GM23248 (cell line): ENCODE results near the gene RPS6KA4. TPM values are rescaled to one million over a fixed set of nuclear protein-coding genes. Genes with fewer than 3 reads are reported as not detected.

Experiments
- DNase-seq: peaks from one replicate; pipeline ENCODE4 v3.0.0-alpha.2; 2015
- H2AFZ ChIP-seq: fragments of 200-600 bp; sonication (generic); 2 replicates; pipeline ENCODE4 v1.6.1; 2016; ENCODE audit warnings: antibody characterized with exemption
- H3F3A ChIP-seq: fragments of 200-600 bp; sonication (generic); 2 replicates; pipeline ENCODE4 v1.6.1; 2016; ENCODE audit warnings: mild to moderate bottlenecking, antibody characterized with exemption, mixed run types; ENCODE audit not compliant: insufficient read depth
- H3K27ac ChIP-seq: fragments of 200-600 bp; sonication (generic); 2 replicates; pipeline ENCODE4 v1.5.1; 2016; ENCODE audit warnings: mild to moderate bottlenecking
- H3K27me3 ChIP-seq: fragments of 200-600 bp; sonication (generic); replicated peaks from 2 replicates; pipeline ENCODE4 v1.6.1; 2016; ENCODE audit warnings: mild to moderate bottlenecking; ENCODE audit not compliant: insufficient read depth
- H3K36me3 ChIP-seq: fragments of 200-600 bp; sonication (generic); 2 replicates; pipeline ENCODE4 v1.6.1; 2016; ENCODE audit warnings: low read depth, mild to moderate bottlenecking
- H3K4me1 ChIP-seq: fragments of 200-600 bp; sonication (generic); 2 replicates; pipeline ENCODE4 v1.6.1; 2016; ENCODE audit warnings: mild to moderate bottlenecking; ENCODE audit not compliant: insufficient read depth
- H3K4me2 ChIP-seq: fragments of 200-600 bp; sonication (generic); one replicate; pipeline ENCODE4 v1.6.1; 2016; ENCODE audit warnings: mild to moderate bottlenecking; ENCODE audit not compliant: unreplicated experiment
- H3K4me3 ChIP-seq: fragments of 200-600 bp; sonication (generic); 2 replicates; pipeline ENCODE4 v1.5.1; 2016; ENCODE audit warnings: mild to moderate bottlenecking
- H3K79me2 ChIP-seq: fragments of 200-600 bp; sonication (generic); 2 replicates; pipeline ENCODE4 v1.6.1; 2016; ENCODE audit warnings: mild to moderate bottlenecking; ENCODE audit not compliant: insufficient read depth
- H3K9ac ChIP-seq: fragments of 200-600 bp; sonication (generic); 2 replicates; pipeline ENCODE4 v1.6.1; 2016; ENCODE audit warnings: mild to moderate bottlenecking
- H3K9me2 ChIP-seq: fragments of 200-600 bp; sonication (generic); 2 replicates; pipeline ENCODE4 v1.6.1; 2016; ENCODE audit warnings: mixed run types, mild to moderate bottlenecking, moderate library complexity; ENCODE audit not compliant: insufficient read depth
- H3K9me3 ChIP-seq: fragments of 200-600 bp; sonication (generic); one replicate; pipeline ENCODE4 v1.6.1; 2017; ENCODE audit warnings: low read depth
- H4K20me1 ChIP-seq: fragments of 200-600 bp; sonication (generic); 2 replicates; pipeline ENCODE4 v1.6.0; 2016; ENCODE audit not compliant: insufficient read depth
- EZH2 ChIP-seq: fragments of 200-600 bp; sonication (generic); IDR thresholded peaks from 2 replicates; pipeline ENCODE4 v1.6.1; 2018; ENCODE audit warnings: antibody characterized with exemption, mild to moderate bottlenecking; ENCODE audit not compliant: insufficient read depth, poor library complexity, severe bottlenecking
- EZH2phosphoT487 ChIP-seq: fragments of 200-600 bp; sonication (generic); IDR thresholded peaks from 2 replicates; pipeline ENCODE4 v1.6.1; 2018; ENCODE audit warnings: antibody characterized with exemption, moderate library complexity, mild to moderate bottlenecking, low read depth; ENCODE audit not compliant: insufficient read depth
- WGBS, 2 experiments: methylation state at CpG; one replicate each; pipeline ENCODE4 v1.1.6; 2015 to 2017; ENCODE audit warnings: low lambda C conversion rate in 2 of 2, low coverage in 1 of 2; ENCODE audit errors: missing lambda C conversion rate in 2 of 2; 5-methylcytosine and 5-hydroxymethylcytosine counted together
- in situ Hi-C: fragments of 300-500 bp; cut with MboI; formaldehyde crosslinking; loops from 2 replicates; pipeline ENCODE4 v1.15.0; 2020
- polyA plus RNA-seq: library from polyadenylated mRNA; unstranded; fragments of >200 nt; fragmentation: Nextera tagmentation; extraction: Ambion mirVana; gene quantifications from 2 replicates; pipeline ENCODE4 v1.2.1, GENCODE V29; 2016
- total RNA-seq: library from RNA; depleted of rRNA; stranded (reverse); fragments of >200 nt; shearing (Covaris generic); gene quantifications from 2 replicates; pipeline ENCODE4 v1.2.3, GENCODE V29; 2014

Gene RPS6KA4
- total and polyA plus RNA-seq, 2 experiments from 2014 or later: 12.2 to 61.0 TPM

DNA sequence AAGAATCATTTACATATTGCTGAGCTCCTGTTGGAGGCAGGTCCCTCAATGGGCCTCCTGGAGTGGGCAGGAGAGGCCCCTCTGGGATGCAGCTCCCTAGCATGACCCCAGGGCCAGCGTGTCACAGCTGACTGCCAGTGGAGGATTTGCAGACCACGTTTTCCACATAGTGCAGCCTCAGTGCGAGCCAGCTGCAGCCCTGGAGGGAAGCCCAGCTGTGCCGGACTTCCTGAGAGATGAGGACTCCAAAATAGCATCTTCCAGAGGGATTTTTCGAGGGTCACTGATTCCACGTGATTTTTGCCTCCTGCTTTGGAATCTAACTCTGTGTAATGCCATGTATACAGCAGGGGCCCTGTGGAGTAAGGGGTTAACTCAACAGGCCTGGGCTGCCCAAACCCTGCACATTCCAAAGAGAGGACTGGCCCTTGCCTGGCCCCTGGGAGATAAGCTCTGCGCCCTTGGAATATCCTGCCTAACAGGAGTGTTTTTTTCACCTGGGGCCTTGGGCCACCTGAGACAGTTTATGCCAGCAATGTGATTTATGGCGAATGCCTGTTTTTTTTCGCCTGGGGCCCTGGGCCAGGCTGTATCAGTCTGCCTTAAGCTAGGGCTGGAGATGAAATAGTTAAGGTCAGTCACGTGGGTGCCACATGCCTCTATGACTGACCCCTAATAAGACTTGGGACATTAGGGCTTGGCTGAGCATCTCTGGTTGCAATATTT, 47.4 kb downstream of the RPS6KA4 start:
- no peak overlapping the region for H3K27ac ChIP-seq
- H3K9me3 ChIP-seq: no peaks in the 10 kb centered on the region
- DNase-seq: no peak
- H4K20me1 ChIP-seq: no peaks in the 10 kb centered on the region
- H3K9me2 ChIP-seq: no peaks in the 10 kb centered on the region
- H3F3A ChIP-seq: no peaks in the 10 kb centered on the region
- no peaks in the 10 kb centered on the region for H3K36me3 ChIP-seq
- H3K4me2 ChIP-seq: no peak overlapping the region
- TF ChIP-seq EZH2phosphoT487: no peak
- TF ChIP-seq EZH2: no peak
- peaks cover 29% of the 10 kb centered on the region for H3K27me3 ChIP-seq
- WGBS, 2 experiments: 24 to 29% methylated on average over 10 of the region's 10 CpGs
- H2AFZ ChIP-seq: no peak overlapping the region
- no peaks in the 10 kb centered on the region for H3K79me2 ChIP-seq
- H3K9ac ChIP-seq: no peak overlapping the region
- no peak overlapping the region for H3K4me3 ChIP-seq
- in situ Hi-C loops: no loop called here
- H3K4me1 ChIP-seq: no peaks in the 10 kb centered on the region

DNA sequence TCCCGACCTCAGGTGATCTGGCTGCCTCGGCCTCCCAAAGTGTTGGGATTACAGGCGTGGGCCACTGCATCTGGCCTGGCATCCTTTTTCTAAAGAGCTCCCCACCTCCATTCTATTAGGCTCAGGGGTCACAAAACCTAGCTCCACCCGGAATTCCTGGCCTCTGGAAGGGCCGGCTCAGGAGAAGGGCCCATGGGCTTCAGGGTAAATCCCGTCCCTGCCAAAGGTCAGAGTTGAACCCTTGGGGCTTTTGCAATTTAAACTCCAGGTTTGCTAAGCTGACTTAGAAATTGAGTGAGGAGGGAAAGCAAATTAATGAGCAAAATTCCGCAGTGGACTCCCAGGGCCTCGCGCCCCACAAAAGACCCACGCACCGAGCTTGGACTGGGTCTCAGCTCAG, 48.3 kb downstream of the RPS6KA4 start:
- H3K4me1 ChIP-seq: no peaks in the 10 kb centered on the region
- in situ Hi-C loops: no loop called here
- H3K4me2 ChIP-seq: no peak overlapping the region
- H3K4me3 ChIP-seq: no peak overlapping the region
- no peak for DNase-seq
- no peaks in the 10 kb centered on the region for H4K20me1 ChIP-seq
- H3K27me3 ChIP-seq: peaks cover 31% of the 10 kb centered on the region
- WGBS, 2 experiments: 67 to 70% methylated on average over 11 of the region's 11 CpGs
- H3K27ac ChIP-seq: no peak overlapping the region
- no peaks in the 10 kb centered on the region for H3F3A ChIP-seq
- no peak overlapping the region for H3K9ac ChIP-seq
- H3K79me2 ChIP-seq: no peaks in the 10 kb centered on the region
- H3K9me3 ChIP-seq: no peaks in the 10 kb centered on the region
- TF ChIP-seq EZH2 (no peak), EZH2phosphoT487 (no peak)
- no peaks in the 10 kb centered on the region for H3K9me2 ChIP-seq
- H3K36me3 ChIP-seq: no peaks in the 10 kb centered on the region
- H2AFZ ChIP-seq: no peak overlapping the region

DNA sequence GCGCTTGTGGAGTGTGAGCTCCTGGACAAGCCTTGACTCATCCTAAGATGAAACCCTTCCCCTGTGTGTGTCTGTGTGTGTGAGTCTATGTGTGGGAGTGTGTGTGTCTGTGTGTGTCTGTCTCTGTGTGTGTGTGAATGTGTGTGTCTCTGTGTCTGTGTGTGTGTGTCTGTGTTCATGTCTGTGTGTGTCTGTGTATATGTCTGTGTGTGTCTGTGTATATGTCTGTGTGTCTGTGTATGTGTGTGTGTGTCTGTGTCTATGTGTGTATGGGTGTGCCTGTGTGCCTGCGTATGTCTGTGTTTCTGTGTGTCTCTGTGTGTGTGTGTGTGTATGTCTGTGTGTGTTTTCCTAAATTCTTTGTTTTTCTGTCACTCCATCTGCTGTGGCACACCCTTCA, 48.7 kb downstream of the RPS6KA4 start:
- Histone ChIP-seq H3K4me2 (no peak overlapping the region), H2AFZ (no peak overlapping the region), H3K27ac (no peak overlapping the region), H3K4me1 (no peaks in the 10 kb centered on the region), H3F3A (no peaks in the 10 kb centered on the region), H3K4me3 (no peak overlapping the region), H3K36me3 (no peaks in the 10 kb centered on the region), H3K79me2 (no peaks in the 10 kb centered on the region), H3K9me2 (no peaks in the 10 kb centered on the region), H4K20me1 (no peaks in the 10 kb centered on the region), H3K9me3 (no peaks in the 10 kb centered on the region), H3K27me3 (peaks cover 33% of the 10 kb centered on the region), H3K9ac (no peak overlapping the region)
- TF ChIP-seq EZH2phosphoT487 (no peak), EZH2 (no peak)
- WGBS, 2 experiments: 96 to 100% methylated on average over 2 of the region's 2 CpGs
- in situ Hi-C loops: no loop called here
- no peak for DNase-seq

DNA sequence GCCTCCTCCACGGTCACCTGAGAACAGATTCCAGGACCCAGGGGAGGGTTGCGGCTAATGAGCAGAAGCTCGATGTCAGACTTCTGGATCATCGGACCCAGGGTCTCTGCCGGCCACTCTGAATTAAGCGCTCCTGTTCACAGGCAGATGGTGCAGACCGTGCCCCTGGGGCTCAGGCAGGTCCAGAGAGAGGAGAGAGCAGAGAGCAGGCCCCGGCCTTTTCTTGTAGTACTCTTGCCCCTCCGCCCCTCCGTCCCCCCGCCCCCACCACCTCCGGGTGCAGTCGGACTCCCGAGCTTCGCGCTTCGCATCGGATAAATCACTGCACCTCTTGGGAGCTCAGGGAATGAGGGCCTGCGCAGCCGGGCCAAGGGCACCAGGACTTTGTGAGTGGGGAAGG, 50.3 kb downstream of the RPS6KA4 start:
- whole genome bisulfite sequencing, 2 experiments: 48 to 57% methylated on average over 18 to 20 of the region's 20 CpGs
- Histone ChIP-seq H3F3A (no peaks in the 10 kb centered on the region), H3K9me3 (no peaks in the 10 kb centered on the region), H3K9me2 (no peaks in the 10 kb centered on the region), H3K79me2 (no peaks in the 10 kb centered on the region), H3K36me3 (no peaks in the 10 kb centered on the region), H4K20me1 (no peaks in the 10 kb centered on the region), H3K9ac (no peak overlapping the region), H3K4me3 (no peak overlapping the region), H3K4me1 (no peaks in the 10 kb centered on the region), H3K27me3 (peaks cover 18% of the 10 kb centered on the region), H2AFZ (no peak overlapping the region), H3K4me2 (no peak overlapping the region), H3K27ac (no peak overlapping the region)
- TF ChIP-seq EZH2phosphoT487: no peak
- in situ Hi-C loops: no loop called here
- DNase-seq: no peak
